ENCODE results near the gene MEFV. TPM values are rescaled to one million over a fixed set of nuclear protein-coding genes. Genes with fewer than 3 reads are reported as not detected.

MEFV gene
- total and polyA plus RNA-seq, 2 of the 13 experiments (the other 11 are each of a cell fraction or from before 2014, with no cell fraction given), result 0.22 TPM; not detected in 1

- no peak for TF ChIP-seq ZNF512B (CRISPR knock-in tag; IDR thresholded peaks at IDR 0.05; ENCODE audit: borderline replicate concordance)
- no peak for TF ChIP-seq ZNF225 (CRISPR knock-in tag; IDR thresholded peaks at IDR 0.05)
- no peak for TF ChIP-seq ZNF12 (CRISPR knock-in tag; IDR thresholded peaks at IDR 0.05)
- peak; percentile 89 for TF ChIP-seq ZNF160 (CRISPR knock-in tag; IDR thresholded peaks at IDR 0.05)
- peak; percentile 26; the same call in 1 of the 2 replicates for TF ChIP-seq HDAC2 (CRISPR knock-in tag; IDR thresholded peaks at IDR 0.05)
- no peak for TF ChIP-seq PAWR (CRISPR knock-in tag; IDR thresholded peaks at IDR 0.05; ENCODE audit: borderline replicate concordance)
- peak; percentile 51 for TF ChIP-seq FOXA3 (CRISPR knock-in tag; IDR thresholded peaks at IDR 0.05)
- no peak for TF ChIP-seq NR2F2 (IDR thresholded peaks at IDR 0.05; ENCODE audit: borderline replicate concordance, low read depth)
- TF ChIP-seq ZEB1 (IDR thresholded peaks at IDR 0.05; ENCODE audit: insufficient replicate concordance, low read depth), result no peak
- no peak for TF ChIP-seq EED (CRISPR knock-in tag; IDR thresholded peaks at IDR 0.05)
- 0 out of 2 replicates have a peak, but pooled peaks have one; percentile 17 for TF ChIP-seq SAP130 (CRISPR knock-in tag; IDR thresholded peaks at IDR 0.05; ENCODE audit: low read depth)
- no peak for TF ChIP-seq ZNF350 (CRISPR knock-in tag; IDR thresholded peaks at IDR 0.05; ENCODE audit: borderline replicate concordance, low read depth)
- TF ChIP-seq MTA3 (CRISPR knock-in tag; IDR thresholded peaks at IDR 0.05), result no peak
- TF ChIP-seq ZMYM3 (CRISPR knock-in tag; IDR thresholded peaks at IDR 0.05), result peak; percentile 72
- no peak for TF ChIP-seq MIER3 (CRISPR knock-in tag; IDR thresholded peaks at IDR 0.05; ENCODE audit: borderline replicate concordance)
- TF ChIP-seq ZNF460 (CRISPR knock-in tag; IDR thresholded peaks at IDR 0.05; ENCODE audit: borderline replicate concordance), result peak; percentile 84
- TF ChIP-seq MXD1 (CRISPR knock-in tag; IDR thresholded peaks at IDR 0.05), result no peak
- peak; percentile 68 for TF ChIP-seq HNF4A (CRISPR knock-in tag; IDR thresholded peaks at IDR 0.05)
- peak; percentile 98 for TF ChIP-seq ZBTB33 (CRISPR knock-in tag; IDR thresholded peaks at IDR 0.05)
- peak; percentile 48 for TF ChIP-seq CEBPG (CRISPR knock-in tag; IDR thresholded peaks at IDR 0.05)
- peak; percentile 27; the same call in 1 of the 2 replicates for TF ChIP-seq HOMEZ (CRISPR knock-in tag; IDR thresholded peaks at IDR 0.05; ENCODE audit: low read depth)
- 0 out of 2 replicates have a peak, but pooled peaks have one; percentile 15 for TF ChIP-seq ZBTB38 (CRISPR knock-in tag; IDR thresholded peaks at IDR 0.05)
- TF ChIP-seq HCFC1 (IDR thresholded peaks at IDR 0.05; ENCODE audit: low read depth, low read length), result no peak
- TF ChIP-seq ELF3 (CRISPR knock-in tag; IDR thresholded peaks at IDR 0.05), result 0 out of 2 replicates have a peak, but pooled peaks have one; percentile 23
- no peak for TF ChIP-seq NR0B2 (CRISPR knock-in tag; IDR thresholded peaks at IDR 0.05)
Observed at GRCh38 chr16:3220839-3221238, 35.6 kb downstream of the MEFV start (continued).
